ENCODE data around the gene LTF. TPM values are rescaled to one million over a fixed set of nuclear protein-coding genes. Genes with fewer than 3 reads are reported as not detected.
"Not testable (repeated sequence)": the region's sequence is repeated elsewhere in the genome, so short reads cannot be mapped to it uniquely, and the experiment has no call there.

Gene LTF
- total RNA-seq, 1 experiment from 2014 or later, result not detected

DNA sequence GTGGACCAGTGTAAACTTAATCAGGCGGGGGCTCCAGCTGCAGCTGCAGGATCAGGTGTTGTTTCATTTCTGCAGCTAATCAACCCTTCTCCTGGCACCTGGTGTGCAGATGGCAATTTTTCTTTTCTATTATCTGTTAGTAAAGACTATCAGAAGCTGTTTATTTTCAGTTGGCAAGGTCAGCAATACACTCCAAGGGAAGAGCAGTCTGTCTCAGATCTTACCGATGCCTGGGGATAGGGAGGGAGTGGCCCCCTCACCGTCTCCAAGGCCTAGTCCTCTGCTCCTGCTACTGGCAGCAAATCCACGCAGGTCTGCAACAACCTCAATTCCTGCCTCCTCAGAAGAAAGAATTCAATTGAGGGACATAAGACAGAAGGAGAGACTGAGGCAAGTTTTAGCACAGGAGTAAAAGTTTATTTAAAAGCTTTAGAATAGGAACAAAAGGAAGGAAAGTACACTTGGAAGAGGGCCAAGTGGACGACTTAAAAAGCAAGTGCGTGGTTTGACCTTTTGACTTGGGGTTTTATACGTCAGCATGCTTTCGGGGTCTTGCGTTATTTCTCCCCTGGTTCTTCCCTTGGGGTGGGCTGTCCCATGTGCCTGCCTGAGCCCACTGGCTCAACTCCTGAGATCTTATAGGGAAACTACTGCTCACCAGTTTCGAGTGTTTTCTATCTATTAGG, 48.4 kb downstream of the LTF start:
- no peak for DNase-seq (ENCODE audit: low spot score)

DNA sequence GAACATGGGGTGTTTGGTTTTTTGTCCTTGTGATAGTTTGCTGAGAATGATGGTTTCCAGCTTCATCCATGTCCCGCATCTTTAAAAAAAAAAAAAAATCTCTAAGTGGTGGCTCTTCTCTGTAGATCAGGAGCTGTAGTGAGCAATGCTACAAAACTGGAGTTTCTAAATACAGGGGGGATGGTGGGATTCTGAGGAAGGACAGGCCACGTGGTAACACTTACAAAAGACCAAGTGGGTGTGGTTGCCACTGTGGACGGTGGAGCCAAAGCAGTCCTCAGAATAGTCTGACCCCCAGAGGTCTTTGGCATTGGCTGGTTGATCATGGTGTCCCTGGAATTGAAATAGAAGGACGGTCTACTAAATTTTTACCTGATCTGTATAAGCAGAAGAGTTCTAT, 50.0 kb downstream of the LTF start:
- DNase-seq (ENCODE audit: low spot score), result no peak

DNA sequence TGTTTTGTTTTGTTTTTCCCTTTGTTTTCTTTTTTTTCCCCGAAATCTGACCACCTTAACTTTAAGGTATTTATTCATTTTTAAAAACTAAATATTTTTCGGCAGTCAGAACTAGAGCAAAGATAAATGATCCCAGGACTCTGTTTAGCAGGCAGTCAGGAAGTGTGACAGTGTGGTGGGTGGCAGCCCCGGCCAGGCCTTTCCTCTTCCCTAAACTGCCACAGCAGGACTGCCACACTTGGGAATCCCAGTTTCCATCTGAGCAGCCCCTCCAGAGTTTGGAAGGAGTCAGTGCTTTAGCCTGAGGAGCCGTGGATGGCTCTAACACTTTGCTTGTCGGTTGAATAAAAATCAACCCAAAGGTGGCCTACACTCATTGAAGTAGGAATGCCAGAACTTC, 50.8 kb downstream of the LTF start:
- no peak for DNase-seq (ENCODE audit: low spot score)

DNA sequence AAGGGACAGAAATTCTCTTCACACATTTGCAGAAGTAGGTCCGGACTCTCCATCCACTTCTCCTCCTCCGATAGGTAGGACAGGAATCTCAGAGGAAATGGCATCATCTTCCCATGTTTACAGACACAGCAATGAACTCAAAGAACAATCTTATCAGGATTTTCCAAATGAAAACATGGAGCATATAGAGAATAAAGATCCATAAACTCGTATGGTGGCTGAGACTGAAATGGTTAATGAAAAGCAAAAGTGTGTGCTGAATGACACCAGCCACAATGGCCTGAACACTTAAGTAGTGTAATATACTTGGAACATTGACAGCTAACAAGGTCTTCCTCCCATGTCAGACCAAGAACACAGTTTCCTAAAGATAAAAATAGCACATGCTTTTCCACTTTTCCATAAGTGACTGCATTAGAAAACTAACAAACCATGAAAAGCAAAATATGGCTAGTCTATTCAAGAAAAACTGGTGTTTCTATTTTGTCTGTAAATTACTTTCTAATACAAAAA, 51.9 kb downstream of the LTF start:
- no peak for DNase-seq (ENCODE audit: low spot score)

DNA sequence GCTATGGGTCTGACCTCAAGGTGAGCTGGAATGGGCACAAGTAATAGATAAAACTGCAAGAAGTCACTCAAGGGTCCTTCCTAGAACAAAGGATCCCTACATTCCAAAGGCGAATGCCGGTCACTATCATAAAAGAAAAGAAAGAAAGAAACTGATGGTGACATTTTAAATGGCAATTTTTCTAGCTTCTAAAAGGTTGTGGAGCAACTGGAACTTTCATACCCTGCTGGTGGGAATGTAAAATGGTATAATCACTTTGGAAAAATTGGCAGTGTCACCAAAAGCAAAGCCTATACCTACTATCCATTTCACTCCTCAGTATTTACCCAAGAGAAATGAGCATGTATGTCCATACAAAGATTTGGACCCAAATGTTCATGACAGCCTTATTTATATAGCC, 53.4 kb downstream of the LTF start:
- DNase-seq (ENCODE audit: low spot score), result no peak

DNA sequence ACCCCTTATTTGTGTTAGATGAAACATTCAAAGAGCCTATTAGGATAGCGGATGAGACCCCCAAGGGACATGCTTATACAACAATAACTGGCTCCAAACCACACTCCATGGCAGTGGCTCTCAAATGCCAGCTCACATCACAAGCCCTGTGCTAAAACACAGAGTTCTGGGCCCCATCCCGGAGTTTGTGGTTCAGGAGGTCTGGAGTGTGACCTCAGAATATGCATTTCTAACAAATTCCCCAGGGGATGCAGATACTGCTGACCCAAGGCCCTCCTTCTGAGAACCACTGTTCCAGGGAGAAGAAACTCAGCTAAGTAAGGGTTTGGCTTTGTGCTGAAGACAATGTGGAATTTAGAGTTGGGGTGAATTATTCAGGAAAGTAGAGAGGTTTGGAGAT, 54.0 kb downstream of the LTF start:
- DNase-seq (ENCODE audit: low spot score), result no peak

DNA sequence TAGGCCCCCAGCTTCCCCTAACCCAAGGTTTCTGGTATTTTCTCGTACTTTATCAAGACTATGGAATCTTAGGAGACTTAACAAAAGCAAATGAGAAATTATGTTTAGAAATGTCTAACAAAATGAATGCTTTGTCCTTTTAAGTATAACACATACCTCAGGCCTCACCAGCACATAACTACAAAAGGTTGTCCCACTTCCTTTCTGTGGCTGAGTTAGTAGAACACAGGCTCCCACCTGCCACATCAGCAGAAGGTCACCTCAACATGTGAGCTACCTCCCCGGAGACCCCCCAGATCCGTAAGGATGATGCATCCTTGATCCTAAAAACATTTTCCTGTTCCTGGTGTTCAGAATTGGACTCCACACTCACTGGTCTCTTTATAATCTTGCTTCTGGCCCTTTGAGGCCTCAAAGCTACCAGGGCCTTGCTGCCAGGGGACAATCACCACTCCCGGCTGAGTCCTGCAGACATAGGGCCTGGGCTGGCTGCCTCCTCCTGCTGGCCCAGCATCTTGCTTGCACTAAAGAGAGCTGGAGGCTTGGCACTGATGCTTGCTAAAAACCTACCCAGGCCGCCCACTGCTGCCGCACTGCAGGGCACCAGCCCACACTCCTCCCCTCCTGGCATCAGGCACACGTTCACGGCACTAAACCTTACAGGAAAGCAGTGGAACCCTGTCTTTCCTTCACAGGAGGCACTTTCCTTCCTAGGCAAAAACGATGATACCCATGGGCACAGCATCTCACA, 54.8 kb downstream of the LTF start:
- no peak for DNase-seq (ENCODE audit: low spot score)

DNA sequence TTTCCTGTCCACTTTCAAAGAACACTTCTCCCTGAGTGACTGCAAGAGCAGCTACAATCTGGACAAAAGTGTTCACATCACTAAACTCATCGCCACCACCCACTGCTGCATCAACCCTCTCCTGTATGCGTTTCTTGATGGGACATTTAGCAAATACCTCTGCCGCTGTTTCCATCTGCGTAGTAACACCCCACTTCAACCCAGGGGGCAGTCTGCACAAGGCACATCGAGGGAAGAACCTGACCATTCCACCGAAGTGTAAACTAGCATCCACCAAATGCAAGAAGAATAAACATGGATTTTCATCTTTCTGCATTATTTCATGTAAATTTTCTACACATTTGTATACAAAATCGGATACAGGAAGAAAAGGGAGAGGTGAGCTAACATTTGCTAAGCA, 55.9 kb downstream of the LTF start:
- DNase-seq (ENCODE audit: low spot score), result no peak

DNA sequence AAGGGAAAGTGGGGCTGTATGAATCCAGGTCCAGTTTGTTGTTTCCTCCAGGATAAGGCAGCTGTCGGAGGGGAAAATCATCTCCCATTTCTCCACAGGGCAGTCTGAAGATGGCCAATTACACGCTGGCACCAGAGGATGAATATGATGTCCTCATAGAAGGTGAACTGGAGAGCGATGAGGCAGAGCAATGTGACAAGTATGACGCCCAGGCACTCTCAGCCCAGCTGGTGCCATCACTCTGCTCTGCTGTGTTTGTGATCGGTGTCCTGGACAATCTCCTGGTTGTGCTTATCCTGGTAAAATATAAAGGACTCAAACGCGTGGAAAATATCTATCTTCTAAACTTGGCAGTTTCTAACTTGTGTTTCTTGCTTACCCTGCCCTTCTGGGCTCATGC, 56.7 kb downstream of the LTF start:
- DNase-seq (ENCODE audit: low spot score), result no peak

DNA sequence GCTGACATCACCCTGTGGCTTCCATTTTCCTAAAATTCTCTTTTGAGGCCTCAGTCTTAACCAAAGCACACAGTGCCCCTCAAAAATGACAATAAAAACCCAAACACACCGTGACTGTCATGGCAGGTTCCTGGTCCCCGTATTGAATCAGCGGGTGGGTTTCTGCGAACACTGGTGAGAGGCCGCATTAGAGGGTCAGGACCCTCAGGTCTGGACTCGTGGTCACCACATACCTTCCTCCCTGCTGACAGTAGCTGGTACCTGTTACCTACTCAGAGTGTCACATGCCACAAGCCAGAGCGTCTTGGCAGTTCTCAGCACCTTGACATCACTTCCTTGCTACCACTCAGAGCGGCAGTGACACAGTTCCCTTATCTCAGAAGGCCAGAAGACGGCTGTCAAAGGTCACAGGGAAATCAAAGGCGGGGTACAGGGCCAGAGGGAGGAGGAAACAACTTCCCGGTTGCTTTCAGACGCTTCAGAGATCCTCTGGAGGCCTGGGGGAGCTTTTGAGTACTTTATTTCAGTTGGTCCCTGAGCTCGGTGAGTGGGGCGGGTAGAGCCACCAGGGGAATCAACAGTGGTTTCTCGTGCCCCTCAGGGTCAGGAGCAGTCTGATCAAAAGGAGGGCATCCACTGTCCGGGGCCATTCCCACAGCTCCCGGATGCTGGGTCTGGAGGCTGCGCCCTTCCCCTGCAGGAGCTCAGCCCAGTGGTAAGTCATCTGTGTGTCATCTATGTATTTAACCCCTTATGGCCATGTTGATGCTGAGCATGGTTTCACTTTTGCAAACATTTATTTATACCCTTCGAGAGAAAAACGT, 57.7 kb downstream of the LTF start, which contains the start of the genes CCR5AS and CCRL2:
CCR5AS (minus strand) TSS at position 279 of the 824 bp plus-strand sequence.
CCRL2 (plus strand) TSS at position 472 of the 824 bp plus-strand sequence. CDS start 821 bp downstream, outside the sequence.
- peak; percentile 27 for DNase-seq (ENCODE audit: low spot score)

DNA sequence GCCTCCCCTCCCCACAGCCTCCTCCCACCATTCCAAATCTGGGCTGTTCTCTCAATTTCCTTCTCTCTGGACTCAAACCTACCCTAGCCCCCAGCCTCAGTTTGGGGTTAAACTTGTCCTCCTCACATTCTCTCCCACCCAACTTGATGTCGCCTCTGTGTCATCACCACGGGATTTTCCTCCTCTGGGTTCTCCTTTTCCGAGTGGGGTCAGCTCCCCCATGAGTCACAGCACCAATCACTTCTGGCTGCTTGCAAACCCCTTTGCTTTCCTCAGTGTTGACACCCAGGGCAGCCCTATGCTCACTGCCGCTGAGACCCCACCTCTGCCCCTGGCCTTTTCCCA, 58.3 kb downstream of the LTF start:
- no peak for DNase-seq (ENCODE audit: low spot score)

DNA sequence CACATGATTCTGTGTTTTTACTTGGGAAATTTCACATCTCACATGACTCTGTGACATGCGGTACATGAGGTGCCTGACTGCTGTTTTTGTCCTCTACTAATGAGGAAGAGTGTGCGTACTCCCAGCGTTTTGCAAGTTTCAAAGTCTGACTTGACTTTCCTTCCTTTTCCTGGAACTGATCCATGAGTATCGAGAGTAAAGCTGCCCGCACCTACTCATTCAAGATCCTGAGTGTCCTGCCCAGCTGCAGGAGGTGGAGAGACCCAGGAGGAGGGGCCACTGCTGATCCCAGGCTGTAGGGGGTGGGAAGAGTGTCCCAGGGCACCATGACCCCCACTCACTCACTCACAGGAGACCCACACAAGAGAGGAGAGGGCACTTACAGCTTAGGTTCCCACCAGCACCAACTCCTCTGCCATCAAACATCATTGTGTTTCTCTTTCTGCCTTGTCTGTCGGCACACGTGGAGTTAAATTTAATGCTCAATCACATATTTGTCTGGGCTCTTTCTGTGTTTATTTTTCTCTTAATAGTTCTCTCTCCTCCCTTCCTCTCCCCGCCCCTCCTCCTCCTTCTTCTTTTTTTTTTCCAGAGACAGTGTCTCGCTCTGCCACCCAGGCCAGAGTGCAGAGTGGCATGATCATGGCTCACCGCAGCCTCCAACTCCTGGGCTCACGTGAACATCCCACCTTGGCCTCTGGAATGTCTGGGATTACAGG, 59.2 kb downstream of the LTF start:
- DNase-seq (ENCODE audit: low spot score), result no peak

DNA sequence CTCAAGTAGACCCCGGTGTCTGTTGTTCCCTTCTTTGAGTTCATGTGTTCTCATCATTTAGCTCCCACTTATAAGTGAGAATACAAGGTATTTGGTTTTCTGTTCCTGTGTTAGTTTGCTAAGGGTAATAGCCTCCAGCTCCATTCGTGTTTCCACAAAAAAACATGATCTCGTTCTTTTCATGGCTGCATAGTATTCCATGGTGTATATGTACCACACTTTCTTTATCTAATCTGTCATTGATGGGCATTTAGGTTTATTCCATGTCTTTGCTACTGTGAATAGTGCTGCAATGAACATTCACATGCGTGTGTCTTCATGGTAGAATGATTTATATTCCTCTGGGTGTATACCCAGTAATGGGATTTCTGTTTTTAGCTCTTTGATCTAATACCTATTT, 61.8 kb downstream of the LTF start:
- DNase-seq (ENCODE audit: low spot score), result not testable (repeated sequence)

DNA sequence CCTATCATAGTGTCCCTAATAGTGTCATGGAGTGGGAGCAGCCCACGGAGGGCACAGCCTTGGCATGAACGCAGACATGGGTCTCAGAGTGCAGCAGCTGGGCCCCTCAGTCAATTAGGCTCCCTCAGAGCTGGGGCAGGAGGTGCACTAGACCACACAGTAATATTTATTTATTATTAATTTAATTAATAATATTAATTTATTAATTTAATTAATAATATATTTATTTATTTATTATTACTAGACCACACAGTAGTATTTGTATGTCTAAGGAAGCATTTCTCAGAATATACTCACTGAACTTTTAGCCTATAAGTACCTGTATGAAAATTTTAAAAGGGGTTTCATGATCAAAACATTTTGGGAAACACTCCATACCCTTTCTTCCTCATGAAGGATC, 63.1 kb downstream of the LTF start:
- DNase-seq (ENCODE audit: low spot score), result no peak

DNA sequence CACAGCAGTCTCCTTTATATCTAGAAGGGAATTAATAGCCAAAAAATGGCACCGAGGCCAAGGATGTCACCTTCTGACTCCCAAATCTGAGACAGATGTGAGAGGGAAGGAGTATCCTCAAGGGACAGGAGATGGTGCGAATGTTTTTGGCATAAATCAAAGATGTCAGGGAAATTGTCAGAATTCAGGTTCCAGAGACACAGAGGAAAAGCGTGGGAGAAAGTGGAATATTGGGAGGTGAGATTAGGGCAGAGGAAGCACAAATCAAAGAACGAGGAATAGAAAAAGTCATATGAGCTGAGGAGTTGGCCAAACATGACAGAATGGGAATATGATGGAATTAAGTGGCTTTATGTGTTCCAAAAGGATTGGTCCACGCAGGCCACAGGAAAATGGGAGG, 63.9 kb downstream of the LTF start:
- DNase-seq (ENCODE audit: low spot score), result no peak

DNA sequence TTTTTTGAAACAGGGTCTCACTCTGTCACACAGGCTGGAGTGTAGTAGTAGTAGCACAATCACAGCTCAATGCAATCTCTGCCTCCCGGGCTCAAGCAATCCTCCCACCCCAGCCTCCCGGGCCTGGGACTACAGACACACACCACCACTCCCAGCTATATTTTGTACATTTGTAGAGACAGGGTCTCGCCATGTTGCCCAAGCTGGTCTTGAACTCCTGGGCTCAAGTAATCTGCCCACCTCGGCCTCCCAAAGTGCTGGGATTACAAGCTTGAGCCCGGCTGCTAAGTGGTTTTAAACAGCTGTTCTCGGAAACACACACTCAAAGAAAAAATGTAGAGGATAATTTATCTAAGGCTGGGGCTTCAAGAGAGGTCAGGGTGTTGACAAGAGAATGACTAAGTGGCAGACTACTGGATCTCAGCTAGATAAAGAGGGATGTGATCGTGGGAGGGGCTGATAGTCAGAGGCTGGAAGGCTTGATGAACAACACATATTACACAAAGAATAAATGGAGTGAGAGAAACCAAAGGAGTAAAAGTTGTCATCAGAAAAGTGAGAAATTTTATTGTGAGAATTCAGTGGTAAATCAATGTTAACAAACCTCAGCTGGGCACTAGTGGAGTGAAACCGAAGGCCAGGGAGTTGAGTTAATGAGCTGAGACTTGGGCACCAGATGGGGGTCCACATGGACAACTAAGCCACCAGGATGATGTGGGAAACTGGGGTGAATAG, 64.5 kb downstream of the LTF start:
- DNase-seq (ENCODE audit: low spot score), result no peak

DNA sequence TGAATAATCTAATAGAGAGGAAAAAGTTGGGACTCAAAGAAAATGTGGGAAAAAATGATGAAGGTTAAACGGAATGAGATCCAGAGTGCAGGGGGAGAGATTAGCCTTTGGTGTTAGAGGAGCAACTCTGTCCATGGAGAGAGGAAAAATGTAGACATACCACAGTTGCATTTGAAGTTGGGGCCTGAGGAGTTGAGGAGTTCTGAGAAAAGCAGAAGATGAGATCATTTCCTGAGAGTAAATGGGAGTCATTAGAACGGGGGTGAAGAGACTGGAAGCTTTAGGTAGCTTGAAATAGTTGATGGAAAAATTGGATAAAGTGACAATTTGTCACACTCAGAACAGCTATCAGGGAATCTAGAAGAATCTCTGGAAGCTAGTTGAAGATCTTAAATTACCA, 65.1 kb downstream of the LTF start:
- DNase-seq (ENCODE audit: low spot score), result no peak

DNA sequence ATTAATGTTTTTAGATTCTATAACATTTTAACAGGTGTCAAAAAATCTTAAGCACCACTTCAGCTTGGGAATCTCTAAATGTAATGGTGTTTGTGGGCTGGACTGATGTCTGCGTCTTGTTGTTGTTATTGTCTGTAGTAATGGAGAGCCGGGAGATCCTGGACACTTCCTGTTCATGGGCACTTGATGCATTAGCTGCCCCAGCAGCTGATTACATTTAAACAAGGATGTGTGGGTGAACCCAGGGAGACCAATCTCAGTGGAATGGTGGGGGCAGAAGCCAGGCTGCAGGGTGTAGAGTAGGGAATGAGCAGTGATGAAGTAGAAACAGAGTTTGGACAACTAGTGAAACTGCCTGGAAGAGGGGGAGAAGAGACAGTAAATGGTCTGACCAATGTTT, 65.6 kb downstream of the LTF start:
- DNase-seq (ENCODE audit: low spot score), result no peak

DNA sequence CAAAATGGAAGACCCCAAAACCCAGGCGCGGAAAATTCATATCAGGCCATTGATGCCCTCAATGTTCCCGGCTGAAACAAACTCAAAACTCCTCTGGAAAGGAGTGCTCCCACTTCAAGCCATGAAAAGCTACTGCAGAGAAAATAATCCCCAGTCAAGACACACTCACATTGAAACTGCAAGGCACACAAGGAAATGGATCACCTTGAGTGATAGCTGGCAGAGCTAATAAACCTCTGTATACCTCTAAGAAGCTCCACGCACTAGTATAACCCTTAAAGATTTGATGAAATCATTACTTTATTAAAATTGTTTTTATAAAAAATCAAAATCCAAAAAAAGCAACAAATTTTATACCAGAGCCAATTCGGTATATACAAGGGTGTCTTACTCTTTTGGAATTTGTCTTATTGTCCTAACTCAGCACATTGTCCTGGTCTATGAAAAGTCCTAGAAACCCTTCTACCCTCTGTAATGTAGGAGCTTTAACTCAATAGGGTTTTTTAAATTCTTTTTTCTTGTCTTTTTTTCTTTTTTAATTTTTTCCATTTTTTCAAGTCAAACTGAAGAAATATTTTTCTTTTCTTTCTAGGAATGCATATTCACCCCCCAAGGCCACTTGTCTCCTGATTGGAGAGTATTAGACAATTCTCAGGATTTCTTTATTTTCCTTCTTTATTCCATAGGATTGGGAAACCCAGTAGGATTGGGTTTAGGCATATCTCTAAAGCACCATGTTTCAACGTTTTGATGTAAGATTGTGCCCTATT, 66.3 kb downstream of the LTF start:
- no peak for DNase-seq (ENCODE audit: low spot score)

DNA sequence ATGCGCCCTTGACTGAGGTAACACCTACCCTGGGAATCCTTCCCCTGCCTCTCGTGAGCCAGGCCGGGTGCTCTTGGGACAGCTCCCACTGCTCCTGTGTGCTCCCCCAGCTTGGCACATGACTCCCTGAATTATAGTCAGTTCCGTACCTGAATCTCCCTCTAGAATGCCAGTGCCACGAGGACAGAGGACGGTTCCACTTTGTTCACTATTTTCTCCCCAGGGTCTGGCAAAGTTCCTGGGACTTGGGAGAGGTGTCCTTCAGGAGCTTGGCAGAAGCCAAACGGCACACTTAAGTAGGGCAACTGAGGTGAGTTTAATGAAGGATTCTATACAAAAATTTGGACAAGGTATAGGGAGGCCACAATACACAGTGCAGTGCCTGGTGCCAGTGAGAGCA, 67.6 kb downstream of the LTF start:
- no peak for DNase-seq (ENCODE audit: low spot score)

Measured in H4 (cell line).